ENCODE measurements around the gene FOS.

Gene FOS

DNA sequence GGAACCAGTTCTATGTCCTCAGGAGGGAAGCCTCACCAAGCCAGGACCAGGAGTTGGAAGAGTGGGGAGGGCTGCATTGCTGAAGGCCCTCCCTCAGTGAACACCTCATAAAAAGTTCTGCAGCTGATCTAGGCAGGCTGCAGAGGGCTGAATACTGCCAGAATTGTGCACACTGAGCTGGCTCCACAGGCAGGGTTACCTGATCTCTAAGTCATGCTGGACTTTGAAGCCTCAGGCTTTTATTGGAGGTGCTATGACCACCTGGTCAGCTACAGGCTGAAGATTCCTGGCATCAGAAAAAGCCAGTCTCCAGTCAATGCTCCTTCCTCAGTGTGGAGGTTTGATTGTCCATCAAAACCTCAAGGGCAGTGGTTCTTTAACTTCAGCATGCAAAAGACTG is 39.7 kb downstream of the FOS start:
- DNase-seq (ENCODE audit: low spot score): no peak

- no peak for DNase-seq (ENCODE audit: low spot score)
These were observed 40.4 kb downstream of the FOS start for GRCh38 chr14:75319021-75319420.

- no peak for DNase-seq (ENCODE audit: low spot score)
These were observed 41.6 kb downstream of the FOS start for GRCh38 chr14:75320196-75320595.

DNA sequence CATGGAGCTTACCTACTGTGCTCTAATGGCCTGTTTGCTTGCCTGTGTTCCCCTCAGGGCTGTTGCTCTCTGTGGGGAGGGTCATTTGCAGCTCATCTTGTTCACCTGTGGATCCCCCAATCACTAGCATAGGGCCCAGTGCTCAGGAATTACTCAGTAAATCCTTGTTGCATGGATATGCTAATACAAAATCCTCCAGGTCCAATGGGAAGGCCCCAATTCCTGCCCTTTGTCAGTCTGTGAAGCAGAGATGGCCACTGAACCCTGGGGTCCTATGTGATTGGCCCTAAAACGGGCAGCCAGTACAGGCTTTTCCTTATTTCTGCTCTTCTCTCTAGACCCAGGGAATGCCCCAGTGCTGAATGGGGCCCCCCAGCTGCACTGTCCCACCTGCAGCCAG is 44.1 kb downstream of the FOS start:
- DNase-seq (ENCODE audit: low spot score): no peak

- DNase-seq (ENCODE audit: low spot score): no peak
These were observed 44.9 kb downstream of the FOS start for GRCh38 chr14:75323571-75323970.

DNA sequence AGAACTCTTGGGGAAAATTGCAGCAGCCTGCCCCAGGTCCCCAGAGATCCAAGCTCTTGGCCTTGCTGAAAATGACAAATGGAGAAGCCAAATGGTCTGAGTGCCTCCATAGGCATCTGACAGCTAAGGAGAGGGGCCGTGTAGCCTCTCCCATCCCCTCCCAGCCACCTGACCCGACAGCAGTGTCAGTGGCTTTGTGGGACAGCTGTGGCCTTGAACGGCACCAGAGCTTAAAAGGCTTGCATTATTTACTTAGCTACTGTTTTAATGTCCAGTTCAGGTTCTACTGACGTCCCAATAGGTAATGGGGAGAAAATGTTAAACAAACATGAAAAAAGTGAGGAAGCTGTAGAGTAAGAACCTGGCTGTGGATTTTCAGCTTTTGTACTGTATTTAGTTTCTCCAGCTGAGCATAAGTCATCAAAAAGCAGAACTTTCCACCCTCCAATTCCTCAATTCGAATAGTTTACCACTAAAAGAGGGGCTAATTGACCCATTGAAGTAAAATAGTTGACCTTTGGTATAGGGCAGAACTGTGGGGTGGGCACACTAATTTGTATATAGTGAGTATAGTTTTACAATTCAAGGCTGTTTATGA is 50.0 kb downstream of the FOS start:
- no peak for DNase-seq (ENCODE audit: low spot score)

- no peak for DNase-seq (ENCODE audit: low spot score)
These were observed 50.7 kb downstream of the FOS start for GRCh38 chr14:75329369-75329768.

- DNase-seq (ENCODE audit: low spot score): no peak
These were observed 52.8 kb downstream of the FOS start for GRCh38 chr14:75331471-75331870.

Measured in CD4-positive, alpha-beta T cell treated with Interleukin-2 at 100 ng/mL for 4 hours (primary cell).